Neuron (in vitro differentiated cells): ENCODE data around the gene C12orf42.

Experiments used
- H2AFZ ChIP-seq: one replicate; pipeline ENCODE4 v1.6.1; 2013; ENCODE audit warnings: low read depth, mild to moderate bottlenecking, inconsistent platforms, low read length, moderate library complexity
- H3K27me3 ChIP-seq: one replicate; pipeline ENCODE4 v1.6.1; 2013; ENCODE audit warnings: low read length; ENCODE audit not compliant: insufficient read depth
- H3K36me3 ChIP-seq: one replicate; pipeline ENCODE4 v1.6.1; 2013; ENCODE audit warnings: low read length; ENCODE audit not compliant: insufficient read depth
- H3K4me1 ChIP-seq: one replicate; pipeline ENCODE4 v1.6.1; 2013; ENCODE audit warnings: low read length; ENCODE audit not compliant: insufficient read depth
- H3K4me3 ChIP-seq: 2 replicates; pipeline ENCODE4 v1.5.1; 2013; ENCODE audit warnings: mild to moderate bottlenecking, low read length, moderate library complexity
- H3K9me3 ChIP-seq: one replicate; pipeline ENCODE4 v1.6.1; 2013; ENCODE audit warnings: low read length

C12orf42 gene

DNA sequence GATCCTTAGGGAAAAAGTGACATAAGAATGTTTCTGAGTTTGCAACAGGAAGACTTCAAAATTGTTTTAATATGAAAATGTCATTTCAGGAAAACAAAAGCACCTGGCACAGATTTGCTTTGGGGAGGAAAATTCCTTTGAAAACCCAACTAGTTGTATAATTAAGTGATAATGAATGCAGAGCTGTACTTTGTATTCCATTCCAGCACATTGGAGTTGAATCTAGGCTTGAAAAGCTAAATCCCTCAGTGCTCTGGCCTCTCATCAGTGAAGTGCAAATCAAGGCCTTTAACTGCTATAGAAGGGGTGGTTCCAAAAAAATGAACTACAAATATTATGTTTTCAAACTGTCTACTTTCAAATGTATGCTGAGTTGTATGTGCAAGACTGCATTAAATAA, 19.6 kb upstream of the C12orf42 start:
- no peaks in the 10 kb centered on the region for H3K9me3 ChIP-seq
- no peaks in the 10 kb centered on the region for H3K36me3 ChIP-seq
- no peaks in the 10 kb centered on the region for H3K27me3 ChIP-seq
- no peaks in the 10 kb centered on the region for H3K4me1 ChIP-seq
- H3K4me3 ChIP-seq = no peak overlapping the region
- no peak overlapping the region for H2AFZ ChIP-seq

DNA sequence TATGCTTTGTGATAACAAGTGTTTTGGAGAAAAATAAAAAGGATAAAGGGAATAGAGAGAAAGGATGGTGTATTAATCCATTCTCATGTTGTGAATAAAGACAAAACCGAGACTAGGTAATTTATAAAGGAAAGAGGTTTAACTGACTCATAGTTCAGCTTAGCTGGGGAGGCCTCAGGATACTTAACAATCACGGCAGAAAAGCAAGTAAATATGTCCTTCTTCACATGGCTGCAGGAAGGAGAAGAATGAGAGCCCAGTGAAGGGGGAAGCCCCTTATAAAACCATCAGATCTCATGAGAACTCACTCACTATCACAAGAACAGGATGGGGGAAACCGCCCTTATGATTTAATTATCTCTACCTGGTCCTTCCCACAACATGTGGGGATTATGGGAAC, 18.1 kb upstream of the C12orf42 start:
- Histone ChIP-seq H3K4me1 (no peaks in the 10 kb centered on the region), H3K4me3 (no peak overlapping the region), H3K36me3 (no peaks in the 10 kb centered on the region)

GRCh38 chr12:103505371-103506236, 9.8 kb upstream of the C12orf42 start:
- H3K4me1 ChIP-seq = no peaks in the 10 kb centered on the region
- no peak overlapping the region for H2AFZ ChIP-seq
- H3K4me3 ChIP-seq = no peak overlapping the region
- no peaks in the 10 kb centered on the region for H3K36me3 ChIP-seq
- H3K27me3 ChIP-seq = peaks cover 3% of the 10 kb centered on the region
- H3K9me3 ChIP-seq = no peaks in the 10 kb centered on the region

More for the DNA sequence above, 18.1 kb upstream of the C12orf42 start:
- no peaks in the 10 kb centered on the region for H3K27me3 ChIP-seq
- no peaks in the 10 kb centered on the region for H3K9me3 ChIP-seq
- no peak overlapping the region for H2AFZ ChIP-seq

DNA sequence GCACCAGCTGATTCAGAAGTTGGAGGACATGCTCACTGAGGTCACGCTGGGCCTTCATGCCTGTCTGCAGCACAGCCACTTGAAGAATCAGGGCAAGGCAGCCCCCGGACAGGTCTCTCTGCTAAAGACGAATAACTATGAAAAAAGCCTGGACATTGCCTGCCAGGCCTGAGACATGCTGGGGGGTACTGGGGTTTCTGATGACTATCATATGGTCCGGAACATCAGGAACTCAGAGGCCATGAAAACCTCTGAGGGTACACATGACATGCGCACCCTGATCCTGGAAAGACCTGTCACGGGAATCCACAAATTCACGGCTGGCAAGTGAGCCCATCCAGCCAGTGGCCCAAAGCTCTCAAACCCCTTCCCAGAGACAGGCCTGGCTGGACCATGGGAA, 8.8 kb upstream of the C12orf42 start:
- H3K9me3 ChIP-seq = no peaks in the 10 kb centered on the region
- no peak overlapping the region for H3K4me3 ChIP-seq
- H3K27me3 ChIP-seq = peaks cover 3% of the 10 kb centered on the region
- no peaks in the 10 kb centered on the region for H3K36me3 ChIP-seq
- no peak overlapping the region for H2AFZ ChIP-seq
- H3K4me1 ChIP-seq = no peaks in the 10 kb centered on the region

DNA sequence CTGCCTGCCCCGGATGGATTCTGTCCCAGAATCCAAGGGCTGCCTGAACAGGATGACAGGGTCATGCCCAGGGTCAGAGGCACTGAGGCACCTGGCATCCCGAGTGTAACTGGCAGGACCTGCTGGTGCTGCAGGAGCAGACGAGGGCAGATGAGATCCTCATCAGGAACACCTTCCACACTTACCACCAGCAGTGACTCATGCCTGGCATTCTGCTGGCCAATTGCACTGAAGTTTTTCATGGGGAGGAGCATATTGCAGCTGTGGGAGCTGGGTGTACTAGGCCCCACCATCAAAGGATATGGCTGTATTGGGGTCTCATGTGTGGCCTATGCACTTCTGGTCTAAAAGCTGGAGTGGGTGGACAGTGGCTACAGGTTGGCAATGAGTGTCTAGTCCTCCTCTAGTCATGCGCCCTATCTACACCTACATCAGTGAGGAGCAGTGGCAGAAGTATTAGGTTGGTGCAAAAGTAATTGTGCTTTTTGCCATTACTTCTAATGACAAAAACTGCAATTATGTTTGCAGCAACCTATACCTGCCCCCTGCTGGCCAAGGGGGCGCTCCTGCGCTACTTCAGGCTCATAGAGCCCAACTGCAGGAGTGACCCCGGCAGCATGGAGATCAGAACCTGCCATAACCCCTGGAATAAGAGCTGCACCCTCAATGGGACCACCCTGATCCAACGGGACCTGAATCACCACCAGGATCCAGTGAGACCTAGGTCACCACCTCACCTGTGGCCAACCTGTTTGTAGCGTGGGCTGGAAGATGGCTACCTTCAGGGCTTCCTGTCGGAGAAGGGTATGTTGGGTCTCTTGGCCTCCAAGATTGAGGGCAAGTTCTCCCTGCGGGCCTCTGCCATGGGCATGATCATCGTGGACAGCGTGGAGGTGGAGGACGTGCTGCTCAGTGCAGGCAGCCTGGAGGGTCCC, 8.0 kb upstream of the C12orf42 start:
- H2AFZ ChIP-seq = no peak overlapping the region
- H3K9me3 ChIP-seq = no peaks in the 10 kb centered on the region
- peaks cover 3% of the 10 kb centered on the region for H3K27me3 ChIP-seq
- H3K36me3 ChIP-seq = no peaks in the 10 kb centered on the region
- H3K4me1 ChIP-seq = no peaks in the 10 kb centered on the region
- H3K4me3 ChIP-seq = no peak overlapping the region

- Histone ChIP-seq H3K4me3 (no peak overlapping the region), H3K4me1 (no peaks in the 10 kb centered on the region), H3K9me3 (no peaks in the 10 kb centered on the region), H3K27me3 (peaks cover 3% of the 10 kb centered on the region), H2AFZ (no peak overlapping the region), H3K36me3 (no peaks in the 10 kb centered on the region)
Measured at GRCh38 chr12:103501447-103501846, 5.7 kb upstream of the C12orf42 start.

- Histone ChIP-seq H3K4me1 (peaks cover 14% of the 10 kb centered on the region), H2AFZ (no peak overlapping the region), H3K36me3 (no peaks in the 10 kb centered on the region)
Measured at GRCh38 chr12:103499571-103499970, 3.8 kb upstream of the C12orf42 start.

GRCh38 chr12:103498990-103499389, 3.2 kb upstream of the C12orf42 start:
- no peak overlapping the region for H2AFZ ChIP-seq
- no peak overlapping the region for H3K4me3 ChIP-seq
- no peaks in the 10 kb centered on the region for H3K36me3 ChIP-seq
- no peaks in the 10 kb centered on the region for H3K9me3 ChIP-seq
- peaks cover 19% of the 10 kb centered on the region for H3K4me1 ChIP-seq
- peaks cover 3% of the 10 kb centered on the region for H3K27me3 ChIP-seq

More at GRCh38 chr12:103499571-103499970, 3.8 kb upstream of the C12orf42 start:
- Histone ChIP-seq H3K27me3 (peaks cover 3% of the 10 kb centered on the region), H3K9me3 (no peaks in the 10 kb centered on the region), H3K4me3 (no peak overlapping the region)

DNA sequence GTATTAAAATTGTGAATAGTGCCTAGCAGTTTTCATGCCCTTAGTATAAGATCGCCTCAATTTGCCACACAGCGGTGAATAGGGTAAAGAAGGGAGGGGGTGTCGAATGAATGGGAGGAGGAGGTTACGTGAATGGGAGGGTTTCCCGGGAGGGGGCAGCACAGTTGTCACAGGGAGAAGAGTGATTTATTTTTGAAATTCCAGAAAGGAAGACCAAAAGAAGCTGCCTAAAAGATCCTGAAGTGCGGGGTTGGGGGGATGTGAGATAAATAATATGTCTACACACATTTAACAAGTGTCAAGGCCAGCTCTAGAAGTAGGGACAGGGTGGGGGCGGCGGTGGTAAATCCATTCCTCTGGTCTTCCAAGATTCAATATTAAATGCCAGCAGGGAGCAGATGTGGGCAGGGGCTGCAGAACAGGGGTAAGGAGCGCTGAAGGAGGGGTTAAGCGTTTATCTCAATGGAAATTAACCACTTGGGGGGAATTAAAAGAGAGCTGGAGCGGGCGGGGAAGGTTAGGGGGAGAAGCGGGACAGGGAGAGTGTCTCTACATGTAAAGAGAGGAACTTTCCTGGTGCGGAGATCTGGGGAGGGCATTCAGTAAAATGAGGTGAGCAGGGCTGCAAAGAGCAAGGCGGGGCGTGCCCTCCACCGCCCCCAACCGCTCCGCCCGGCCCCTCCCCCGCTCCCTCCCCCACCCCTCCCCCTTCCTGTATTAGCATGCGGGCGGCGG, 867 bp downstream of the C12orf42 start:
- peak overlapping the region; percentile 36 for H2AFZ ChIP-seq
- H3K4me3 ChIP-seq = peak overlapping the region; percentile 41
- no peaks in the 10 kb centered on the region for H3K36me3 ChIP-seq
- H3K27me3 ChIP-seq = peaks cover 6% of the 10 kb centered on the region
- peaks cover 3% of the 10 kb centered on the region for H3K9me3 ChIP-seq
- H3K4me1 ChIP-seq = peaks cover 20% of the 10 kb centered on the region

DNA sequence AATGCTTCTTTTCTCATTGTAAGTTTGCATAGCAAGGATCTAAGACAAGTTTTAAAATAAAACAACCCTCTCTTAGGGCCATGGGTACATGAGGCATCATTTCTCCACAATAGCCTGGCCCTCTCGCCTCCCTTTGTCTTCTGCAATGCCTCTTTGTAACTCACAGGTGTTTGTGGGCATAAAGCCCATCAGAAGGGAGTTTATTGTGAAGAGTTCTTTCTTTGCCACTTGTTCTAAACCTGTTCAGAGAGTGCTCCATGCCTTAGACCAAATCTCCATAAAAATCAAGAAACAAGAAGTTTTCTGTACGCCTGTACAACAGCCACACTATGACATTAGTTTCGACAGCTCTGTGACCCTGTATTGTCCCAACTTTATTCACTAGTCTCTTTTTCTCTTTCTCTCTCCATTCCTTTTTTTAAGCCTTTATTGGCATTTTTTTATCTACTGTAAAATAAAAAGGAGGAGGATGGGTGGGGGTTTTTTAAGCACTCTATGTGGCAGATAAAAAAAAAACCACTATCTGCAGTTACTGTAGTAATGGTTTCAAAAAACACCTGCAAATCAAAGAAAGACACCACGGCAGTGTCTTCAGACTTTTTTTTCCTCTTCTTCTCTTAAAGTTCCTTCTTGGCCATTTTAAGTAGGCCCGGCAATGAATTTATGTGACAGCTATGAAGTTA, 1.6 kb downstream of the C12orf42 start:
- Histone ChIP-seq H3K4me1 (peaks cover 20% of the 10 kb centered on the region), H3K9me3 (peaks cover 3% of the 10 kb centered on the region), H3K36me3 (no peaks in the 10 kb centered on the region), H2AFZ (no peak overlapping the region), H3K4me3 (no peak overlapping the region), H3K27me3 (peaks cover 6% of the 10 kb centered on the region)

GRCh38 chr12:103493199-103493598, 2.6 kb downstream of the C12orf42 start:
- Histone ChIP-seq H3K4me1 (peaks cover 20% of the 10 kb centered on the region), H3K27me3 (peaks cover 6% of the 10 kb centered on the region), H3K36me3 (no peaks in the 10 kb centered on the region), H2AFZ (no peak overlapping the region), H3K4me3 (no peak overlapping the region), H3K9me3 (peaks cover 3% of the 10 kb centered on the region)

DNA sequence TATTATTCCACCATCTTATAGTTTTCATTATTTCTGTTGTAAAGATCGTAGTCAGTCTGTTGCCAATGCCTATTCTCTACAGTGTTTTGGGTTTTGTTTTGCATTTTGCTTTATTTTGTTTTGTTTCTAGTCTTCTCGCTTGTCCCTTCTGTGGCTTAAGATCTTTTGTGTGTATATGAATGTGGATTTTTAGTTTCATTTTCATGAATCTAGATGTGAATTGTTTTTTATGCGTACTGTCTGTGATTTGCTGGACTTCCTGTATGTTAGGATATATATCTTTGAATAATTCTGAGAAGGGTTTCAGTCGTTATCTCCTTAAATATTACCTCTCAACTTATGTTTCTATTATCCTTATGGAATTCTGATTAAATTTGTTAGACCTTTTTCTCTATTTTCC, 13.4 kb downstream of the C12orf42 start:
- Histone ChIP-seq H3K27me3 (no peaks in the 10 kb centered on the region), H2AFZ (no peak overlapping the region), H3K36me3 (no peaks in the 10 kb centered on the region), H3K4me3 (no peak overlapping the region), H3K4me1 (no peaks in the 10 kb centered on the region), H3K9me3 (no peaks in the 10 kb centered on the region)
